Globus pallidus (tissue), 1 donor: Measurements from ENCODE around the gene SEMA6A.

Experiments used
- DNase-seq: peaks from one replicate; pipeline ENCODE4 v3.0.0-alpha.2; 2015; ENCODE audit warnings: low spot score

Gene SEMA6A

DNA sequence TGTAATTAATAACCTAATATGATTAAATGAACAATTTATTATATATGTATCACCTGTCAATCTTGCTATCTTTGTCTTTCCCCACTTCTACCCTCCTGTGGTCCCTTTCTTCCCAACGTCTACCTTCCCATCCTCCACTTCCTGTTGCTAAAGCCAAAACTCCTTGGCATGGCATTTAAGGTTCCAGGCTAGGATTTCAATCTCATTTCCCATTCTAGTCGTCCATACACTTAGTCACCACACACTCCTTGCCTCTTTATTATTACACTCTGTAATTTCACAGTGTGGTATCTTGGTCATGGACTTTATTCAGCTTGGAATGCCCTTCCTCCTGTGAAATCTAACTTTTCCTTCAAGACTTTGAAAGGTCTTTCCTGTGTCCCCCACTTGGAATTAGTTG, 115.3 kb downstream of the SEMA6A start:
- no peak for DNase-seq

DNA sequence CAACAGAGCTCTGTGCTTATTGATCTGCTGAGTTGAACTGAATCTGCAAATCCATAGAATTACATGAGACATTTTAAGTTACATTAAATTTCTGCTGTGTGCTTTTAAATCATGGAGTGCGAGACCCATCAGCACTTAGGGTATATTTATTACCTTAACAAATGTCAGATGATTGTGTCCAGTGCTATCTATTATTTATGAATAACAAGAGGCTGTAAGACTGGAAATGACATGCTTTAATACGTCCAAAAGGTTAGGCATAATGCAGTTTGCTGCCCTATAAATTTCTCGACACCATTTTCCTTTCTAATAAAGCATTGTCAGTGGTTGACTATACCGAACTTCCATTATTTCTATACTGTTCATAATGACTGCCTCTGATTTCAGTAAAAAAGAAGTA, 117.6 kb downstream of the SEMA6A start:
- no peak for DNase-seq

DNA sequence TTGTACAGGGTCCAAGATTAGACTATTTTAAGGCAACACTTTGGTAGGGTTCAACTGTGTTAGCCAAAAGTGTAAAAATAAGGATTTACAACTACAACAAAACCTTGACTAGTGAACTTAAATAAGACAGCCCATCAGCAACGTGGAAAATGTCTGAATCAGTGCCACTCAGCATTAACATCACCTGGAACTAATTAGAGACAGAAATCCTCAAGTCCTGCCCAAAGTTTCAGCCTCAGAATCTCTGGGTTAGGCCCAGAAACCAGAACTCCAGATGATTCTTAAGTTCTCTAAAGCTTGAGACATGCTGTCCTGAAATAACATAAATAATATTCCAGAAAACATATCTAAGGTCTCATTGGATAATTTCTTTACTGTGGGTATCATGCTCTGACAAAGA, 118.6 kb downstream of the SEMA6A start:
- no peak for DNase-seq

DNA sequence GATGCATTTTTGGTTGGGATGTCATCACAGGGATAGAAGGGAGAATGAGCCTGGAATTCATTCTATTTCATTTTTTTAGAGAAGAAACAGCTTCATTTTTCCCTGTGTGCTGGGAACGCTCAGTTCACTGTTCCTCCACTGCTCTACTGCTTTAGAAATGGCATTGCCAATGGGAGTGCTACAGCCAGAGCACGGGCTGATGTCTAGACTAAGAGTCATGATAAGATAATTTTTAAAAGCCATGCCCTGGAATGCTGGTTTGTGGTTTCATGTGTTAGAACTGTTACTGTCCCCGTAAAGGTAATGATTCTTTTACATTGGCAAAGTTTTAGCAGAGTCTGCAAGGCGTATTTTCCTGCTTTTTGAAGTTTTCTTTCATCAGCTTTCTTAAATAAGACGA, 119.6 kb downstream of the SEMA6A start:
- DNase-seq = no peak

DNA sequence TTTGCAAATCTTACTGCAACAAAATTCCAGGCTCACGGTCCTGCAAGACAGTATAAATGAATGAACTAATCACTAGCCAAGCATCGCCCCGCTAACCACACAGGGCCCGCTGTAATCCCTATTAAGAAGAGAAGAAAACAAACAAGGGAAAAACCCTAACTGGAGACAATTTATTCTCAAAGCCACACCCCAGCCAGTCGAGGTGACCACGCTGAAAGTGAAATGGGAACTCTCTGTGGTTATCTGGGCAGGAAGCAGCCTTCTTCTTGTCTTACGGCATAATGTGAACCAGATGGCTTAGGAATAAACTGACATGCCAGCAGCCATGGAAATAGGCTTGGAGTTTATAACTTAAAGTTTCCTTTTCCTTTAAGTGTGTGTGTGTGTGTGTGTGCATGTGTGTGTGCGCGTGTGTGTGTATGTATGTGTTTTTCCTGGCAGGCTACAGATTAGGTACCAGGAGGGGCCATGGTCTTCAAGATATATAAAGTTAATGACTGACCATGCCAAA, 120.2 kb downstream of the SEMA6A start:
- no peak for DNase-seq

DNA sequence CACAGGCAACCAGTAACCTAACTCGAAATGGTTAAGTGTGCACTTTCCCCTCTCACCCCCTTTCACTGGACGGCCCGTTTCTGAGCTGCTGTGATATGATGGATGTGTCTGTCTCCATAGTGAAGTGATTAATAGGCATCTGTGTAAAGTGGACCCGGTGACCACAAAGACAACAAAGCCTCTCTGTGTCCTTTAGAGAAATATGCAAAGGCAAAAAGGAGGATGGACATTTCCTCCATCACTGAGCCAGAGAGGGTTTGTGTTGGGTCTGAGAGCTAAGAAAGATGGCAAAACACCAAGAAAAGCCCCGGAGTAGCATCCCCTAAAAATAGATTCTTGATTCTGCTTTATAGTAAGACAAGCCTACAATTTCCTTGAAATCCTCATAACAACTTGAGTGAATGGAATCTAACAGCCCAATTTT, 120.6 kb downstream of the SEMA6A start:
- peak; percentile 90 for DNase-seq

DNA sequence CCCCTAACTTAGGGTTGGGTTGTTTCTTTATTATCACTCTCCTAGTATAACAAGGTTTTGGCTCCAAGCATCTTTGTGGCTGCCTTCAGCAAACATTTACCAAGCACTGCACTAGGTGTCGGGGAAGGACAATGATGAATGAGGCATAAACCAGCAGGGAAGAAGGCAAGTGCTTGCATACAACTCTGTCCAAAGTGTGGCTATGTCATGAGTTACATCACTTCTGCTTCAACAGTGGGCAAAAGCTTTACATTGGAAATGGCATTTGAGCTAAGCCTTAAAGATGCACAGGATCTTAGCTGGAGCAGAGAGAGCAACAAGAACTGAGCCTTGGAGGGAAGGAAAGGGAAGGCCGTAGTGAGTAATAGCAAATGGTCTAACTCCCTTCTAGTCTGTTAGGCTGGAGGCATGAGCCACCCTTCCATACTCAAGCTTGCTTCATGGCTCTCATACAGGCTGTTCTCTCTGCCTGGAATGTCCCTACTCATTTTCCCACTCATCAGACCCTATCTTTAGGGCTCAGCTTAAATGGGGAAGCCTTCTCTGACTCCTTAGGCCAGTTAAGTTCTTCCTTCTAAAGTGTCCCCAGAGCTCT, 121.8 kb downstream of the SEMA6A start:
- DNase-seq = no peak

DNA sequence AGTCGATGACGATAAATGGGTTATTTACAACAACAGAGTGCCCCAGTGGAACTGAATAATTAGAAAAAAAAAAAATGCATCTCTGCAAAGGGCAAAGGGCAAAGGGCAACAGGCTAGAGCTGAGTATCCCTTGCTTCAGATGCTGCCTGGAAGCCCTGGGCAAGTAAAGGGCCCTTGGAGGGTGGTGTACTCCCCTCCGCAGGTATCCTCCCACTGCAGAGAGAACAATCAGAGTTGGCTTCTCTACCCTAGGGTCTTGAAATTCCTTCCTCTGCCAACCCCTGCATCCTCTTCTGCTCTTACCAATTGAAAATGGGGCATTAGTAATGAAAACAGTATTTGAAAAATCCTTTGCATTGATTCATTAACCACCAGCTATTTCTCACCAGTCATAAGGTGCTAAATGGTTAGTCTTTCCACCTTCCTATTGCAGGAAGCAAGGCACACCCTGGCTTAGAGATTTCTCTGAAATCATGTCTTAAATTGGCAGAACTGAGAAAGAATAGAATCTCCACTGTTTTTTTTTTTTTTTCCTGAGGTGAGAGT, 122.6 kb downstream of the SEMA6A start:
- no peak for DNase-seq

DNA sequence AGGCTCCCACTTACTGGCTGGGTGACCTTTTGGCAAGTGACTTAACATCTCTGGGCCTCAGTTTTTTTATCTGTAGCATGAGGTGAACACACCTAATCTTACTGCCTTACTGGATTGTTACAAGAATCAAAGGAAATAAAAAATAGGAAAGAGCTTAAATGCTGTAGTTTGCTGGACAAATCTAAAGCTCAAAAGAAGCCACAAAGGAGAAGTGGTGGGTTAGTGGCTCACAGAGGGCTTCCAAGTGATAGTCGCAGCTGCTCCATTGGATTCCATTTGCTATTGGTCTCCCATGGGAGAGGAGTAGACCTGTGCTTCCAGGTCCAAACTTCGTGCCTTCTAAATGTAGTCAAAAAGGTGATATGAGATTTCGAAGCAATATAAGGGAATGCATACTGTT, 123.6 kb downstream of the SEMA6A start:
- no peak for DNase-seq

DNA sequence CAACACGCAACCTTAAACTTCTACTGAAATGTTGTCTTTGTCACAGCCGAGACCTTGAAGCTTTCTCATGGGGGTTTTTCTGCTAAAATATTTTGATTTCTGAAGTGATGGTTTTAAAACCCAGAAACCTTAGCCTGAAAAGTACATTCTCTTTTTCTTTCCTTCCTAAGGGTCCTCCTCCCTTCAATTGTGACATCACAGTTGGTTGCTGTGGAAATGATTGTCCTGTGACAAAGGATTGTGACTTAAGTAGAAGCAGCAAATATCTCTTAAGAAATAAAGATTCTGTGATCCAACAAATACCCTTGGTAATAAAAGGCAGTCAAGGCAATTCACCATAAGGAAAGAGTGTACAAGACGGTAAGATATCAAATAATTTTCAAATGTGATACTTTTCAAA, 125.2 kb downstream of the SEMA6A start:
- no peak for DNase-seq

DNA sequence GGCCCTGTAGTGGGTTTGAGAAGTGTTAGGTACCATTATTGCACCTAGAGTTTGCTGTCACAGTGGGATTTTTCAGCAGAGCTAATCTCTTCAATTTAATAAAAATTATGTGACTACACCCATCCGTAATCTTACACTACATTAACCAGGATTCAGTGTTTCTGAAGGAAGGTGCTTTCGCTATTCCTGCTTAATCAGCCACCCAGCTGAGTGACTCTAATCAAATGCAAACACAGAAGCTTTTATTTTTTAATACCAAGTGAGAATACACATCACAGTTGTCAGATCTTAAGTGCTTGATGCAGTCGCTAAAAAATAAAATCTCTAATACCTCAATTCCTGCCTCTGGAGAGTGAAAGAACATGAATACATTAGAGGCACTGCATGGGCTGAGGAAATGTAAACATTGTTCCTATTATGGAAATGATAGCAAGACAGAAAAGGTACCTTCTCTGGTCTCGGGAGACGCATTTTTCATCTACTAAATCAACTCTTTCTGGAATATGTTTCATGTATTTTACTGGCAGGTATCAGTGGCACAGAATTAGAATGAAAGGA, 125.7 kb downstream of the SEMA6A start:
- no peak for DNase-seq

DNA sequence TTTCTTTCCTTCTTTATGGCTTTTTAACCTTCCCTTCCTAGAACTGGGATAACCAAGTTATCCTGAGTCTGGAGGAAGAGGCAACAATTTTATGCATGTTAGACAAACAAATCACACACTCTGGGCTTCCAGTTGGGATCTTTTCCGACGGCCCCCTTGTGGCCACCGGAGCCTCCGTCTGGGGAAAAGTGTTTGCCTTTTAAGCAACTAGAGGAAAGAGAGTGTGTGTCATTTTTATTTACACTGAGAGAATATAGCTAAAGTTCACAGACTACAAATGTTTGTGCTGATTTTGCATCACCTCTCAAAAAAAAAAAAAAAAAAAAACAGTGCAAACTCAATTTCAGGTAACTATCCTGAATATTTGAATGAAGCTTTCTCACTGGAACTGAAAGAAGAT, 126.2 kb downstream of the SEMA6A start:
- DNase-seq = no peak

DNA sequence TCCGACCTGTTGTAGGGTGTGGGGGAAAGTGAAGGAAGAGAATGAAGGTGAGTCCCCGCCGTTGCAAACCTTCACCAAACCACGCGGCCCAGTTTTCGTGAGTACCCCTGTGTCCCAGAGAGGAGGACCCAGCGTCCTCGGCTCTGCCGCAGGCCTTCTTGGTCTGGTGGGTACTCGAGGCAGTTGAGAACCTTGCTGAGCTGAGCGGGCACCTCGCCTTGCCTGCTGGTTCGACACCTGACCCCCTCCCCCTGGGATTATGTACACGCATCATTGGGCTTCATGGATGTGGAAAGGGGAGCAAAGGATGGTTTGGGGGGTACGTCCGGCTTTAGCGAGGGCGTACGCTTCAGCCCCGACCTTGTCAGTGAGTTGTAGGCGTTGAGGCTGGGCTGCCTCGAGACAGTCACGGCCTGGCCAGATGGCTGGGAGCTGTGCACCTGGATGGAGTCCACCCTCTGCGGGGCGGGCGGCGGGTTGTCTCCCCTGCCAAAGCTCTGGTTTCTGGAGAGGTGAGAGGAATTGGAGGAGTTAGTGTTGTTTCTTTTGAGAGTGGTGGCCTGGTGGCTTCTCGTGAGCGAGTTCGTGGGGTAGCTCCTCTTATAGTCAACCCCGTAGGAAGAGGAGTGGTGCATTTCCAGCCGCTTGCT, 128.1 kb downstream of the SEMA6A start:
- DNase-seq = no peak

DNA sequence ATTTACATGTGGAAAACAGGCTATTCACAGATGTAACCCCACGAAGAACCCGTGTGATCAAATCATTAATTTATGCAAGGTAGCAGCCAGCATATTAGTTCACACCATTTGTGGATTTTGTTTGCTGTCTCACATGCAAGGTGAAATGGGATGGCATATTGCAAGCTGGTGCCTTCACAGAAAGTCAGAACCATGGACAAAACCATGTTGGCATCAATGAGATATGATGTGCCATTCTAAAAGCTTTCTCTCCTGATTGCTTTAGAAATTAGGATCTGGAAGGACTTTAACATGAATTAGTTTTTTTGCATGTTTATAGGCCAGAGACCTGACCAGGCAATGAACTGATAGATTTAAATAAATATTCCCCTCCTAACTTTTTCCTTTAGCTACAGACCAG, 129.3 kb downstream of the SEMA6A start:
- DNase-seq = no peak

DNA sequence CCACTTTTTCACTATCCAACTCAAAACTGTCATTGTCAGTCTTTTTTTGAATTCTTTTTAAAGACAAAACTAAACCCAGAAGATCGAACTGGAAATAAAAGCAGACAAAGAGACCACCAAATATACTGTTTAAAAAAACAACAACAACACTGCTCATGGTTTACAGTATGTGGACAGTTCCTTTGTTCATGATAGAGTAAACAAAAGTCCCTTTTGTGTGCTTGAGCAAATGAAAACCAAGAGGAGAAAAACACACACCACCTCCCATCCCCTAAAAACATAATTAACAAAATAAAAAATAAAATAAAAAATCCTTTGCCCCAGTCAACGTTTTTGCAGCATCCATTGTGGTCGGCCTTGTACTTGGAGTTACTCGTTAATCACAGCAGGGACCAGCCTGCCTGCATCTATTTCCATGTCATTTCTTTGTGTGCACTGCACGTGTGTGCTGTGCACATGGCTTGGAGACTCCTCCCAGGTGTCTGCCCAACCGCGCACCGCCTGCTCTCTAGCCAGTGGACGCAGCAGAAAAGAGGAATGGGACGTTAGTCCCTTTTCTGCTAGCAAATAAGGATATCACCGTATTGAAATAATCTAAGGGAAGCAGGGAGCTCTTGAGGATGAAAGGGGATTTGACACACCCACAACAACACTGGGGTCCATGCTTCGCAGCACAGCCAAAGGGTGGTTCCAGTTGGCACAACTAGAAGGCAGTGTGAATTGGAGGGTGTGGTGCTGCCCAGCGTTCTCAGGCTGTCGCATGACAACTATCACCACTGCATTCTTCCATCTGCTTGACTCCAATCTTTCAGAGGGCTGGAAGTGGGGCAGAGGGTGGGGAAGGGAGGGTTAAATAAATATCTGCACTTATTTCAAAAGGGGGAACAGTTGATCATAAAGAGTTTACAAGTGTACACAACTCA, 130.0 kb downstream of the SEMA6A start:
- no peak for DNase-seq

DNA sequence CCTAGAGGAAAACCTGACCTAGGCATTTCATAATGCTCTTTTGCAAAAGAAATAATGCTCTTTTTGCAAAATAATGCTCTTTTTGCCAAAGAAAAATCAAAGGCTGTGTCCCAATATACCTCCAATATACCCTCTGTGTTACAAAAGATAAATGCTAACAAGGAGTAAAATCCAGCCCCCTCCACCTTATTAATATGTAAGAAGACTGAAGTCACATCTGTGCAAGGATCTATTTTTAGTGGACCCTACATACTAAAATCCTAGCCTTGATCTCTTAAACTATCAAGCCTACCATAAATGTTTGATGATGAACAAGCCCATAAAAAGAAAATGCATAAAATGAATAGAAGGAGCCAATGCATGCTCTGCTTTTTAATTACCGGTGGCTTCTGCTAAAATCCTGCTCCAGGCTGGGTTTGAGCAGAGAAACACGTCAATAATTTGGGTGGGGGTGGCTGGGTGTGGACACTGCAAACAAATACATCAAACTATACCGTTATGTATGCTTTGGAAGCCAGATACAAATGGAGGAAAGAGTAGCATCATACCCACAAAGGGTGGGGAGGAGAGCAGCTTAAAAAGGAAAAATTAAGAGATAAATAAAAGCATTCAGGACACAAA, 131.6 kb downstream of the SEMA6A start:
- DNase-seq = no peak

DNA sequence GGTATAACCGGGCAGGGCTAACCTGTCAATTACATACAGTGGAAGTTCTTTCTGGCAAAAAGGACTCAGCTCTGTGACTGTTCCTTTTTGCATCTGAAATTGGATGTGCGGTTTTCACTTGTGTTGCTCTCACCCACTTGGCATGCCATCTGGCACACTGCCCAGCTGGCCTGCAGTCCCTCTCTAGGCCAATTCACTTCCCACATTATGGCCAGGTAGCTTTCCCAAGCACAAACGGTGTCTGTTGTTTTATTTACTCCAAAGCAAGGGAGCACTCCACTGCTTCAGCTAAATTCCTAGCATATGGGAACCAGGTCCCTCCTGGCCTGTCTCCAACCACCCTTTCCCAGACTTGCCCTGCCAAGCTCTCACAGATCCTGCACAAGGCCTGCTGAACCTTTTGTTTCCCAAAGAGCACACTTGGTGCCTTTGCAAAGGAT, 132.5 kb downstream of the SEMA6A start:
- no peak for DNase-seq

DNA sequence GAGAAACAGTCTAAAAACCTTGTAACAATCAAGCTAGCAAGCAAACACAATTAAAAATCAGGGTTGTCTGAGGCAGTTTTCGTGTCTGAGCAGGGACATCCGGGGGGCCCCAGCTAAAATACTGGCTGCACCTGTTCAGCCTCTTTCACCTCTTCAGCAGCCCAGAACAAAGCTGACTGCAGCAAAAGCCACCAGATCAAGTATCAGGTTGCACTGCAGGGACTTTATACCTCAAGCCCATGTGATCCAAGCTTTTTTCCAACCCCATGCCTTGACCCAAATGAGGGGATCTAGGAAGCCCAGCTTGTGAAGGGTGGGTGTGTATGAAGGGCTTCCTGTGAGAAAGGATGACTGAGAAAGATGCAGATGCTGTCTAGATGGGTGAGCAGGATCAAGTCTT, 133.4 kb downstream of the SEMA6A start:
- DNase-seq = no peak

DNA sequence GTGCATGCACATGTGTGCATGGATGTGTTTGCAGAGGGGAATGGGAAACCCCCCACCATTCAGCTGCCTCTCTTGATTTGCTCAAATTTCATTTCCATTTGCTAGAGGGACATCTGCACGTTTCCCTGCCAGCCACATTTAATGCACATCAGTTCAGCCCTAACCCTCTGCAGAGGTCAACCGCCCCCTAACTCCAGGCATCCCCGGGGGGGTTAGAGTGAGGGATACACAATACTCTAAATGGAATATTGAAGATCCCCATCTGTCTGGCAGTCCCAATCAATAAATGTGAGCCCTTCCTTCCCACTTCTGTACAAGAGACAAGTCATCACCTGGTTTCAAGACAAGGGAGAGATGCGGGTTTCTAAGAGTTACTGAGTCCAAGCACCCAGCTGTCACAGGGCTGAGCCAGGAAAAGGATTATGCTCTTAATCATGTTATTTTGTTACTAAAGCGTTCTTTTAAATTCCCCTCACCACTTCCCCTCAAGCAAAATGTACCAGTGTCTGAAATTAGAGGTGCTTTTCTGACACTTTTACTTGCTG, 134.1 kb downstream of the SEMA6A start:
- DNase-seq = no peak

DNA sequence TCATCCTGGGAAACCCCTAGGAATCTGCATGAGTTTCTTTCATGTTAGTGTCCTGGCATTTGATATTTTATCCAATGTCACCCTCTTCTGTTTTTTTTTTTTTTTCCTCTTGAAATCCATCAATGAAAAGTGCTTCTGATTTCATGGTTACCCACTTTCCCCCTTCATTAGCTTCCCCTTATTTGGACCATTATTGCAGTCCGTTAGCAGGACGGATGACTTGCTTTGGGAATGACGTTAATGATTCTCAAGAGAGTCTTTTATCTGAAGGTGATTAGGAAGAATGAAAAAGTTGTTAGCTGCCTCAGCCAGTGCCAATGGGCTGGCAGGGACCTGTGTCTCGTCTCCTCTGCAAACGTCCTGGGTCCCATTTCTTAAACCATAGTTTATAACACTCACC, 134.7 kb downstream of the SEMA6A start:
- no peak for DNase-seq

DNA sequence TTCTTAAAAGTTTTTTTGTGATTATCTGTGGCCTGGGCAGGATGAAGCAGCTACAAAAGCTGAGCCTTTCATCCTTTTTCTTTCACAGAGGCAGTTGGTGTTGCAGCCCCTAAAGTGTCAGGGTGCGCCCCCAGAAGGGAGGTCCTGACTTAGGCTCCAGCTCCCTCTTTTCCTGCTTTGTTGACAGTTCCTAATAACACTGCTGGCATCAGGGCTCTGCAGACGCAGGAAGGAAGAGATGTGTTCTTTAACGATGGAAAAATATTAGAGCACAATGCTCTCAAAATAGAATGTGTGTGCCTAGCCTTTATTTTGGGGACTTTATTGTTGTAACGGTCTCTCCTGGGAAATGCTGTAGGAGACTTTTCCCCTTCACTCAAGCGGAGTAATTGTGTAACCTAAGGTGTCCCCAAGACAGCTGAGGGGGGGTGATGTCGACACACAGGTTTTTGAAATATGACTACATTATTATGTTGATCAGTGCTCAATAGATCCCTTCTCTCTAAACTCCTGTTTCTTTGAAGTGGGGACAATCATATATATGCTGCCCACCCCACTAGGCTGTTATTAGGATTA, 135.6 kb downstream of the SEMA6A start:
- peak; percentile 20 for DNase-seq
